ENCODE results near the gene CDH13.

DNA sequence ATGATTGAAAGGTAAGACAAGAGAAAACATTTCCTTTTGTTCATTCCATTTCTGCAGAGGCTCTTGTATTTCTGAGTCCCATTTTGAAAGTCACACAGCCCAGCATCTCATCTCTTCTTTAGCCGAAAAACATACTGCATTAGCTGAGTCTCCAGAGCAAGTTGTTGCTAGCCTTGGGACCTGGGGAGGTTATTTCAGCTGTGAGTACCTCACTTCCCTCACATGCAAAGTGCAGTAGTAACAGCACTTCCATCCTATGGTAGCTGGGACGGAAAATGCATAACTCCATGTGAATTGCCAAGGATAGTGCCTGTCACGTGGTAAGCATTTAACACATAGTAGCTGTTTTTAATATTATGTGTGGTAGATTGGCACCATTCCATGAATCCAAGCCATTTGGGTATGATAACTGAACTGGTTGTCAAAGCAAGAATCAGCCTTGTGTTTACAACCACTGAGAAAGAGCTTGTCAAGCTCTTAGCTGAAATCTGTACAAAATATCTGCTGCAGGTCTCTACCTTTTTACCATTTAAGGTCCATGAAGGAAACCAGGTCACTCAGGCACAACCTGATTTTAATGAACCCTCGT, 345.7 kb downstream of the CDH13 start:
- TF ChIP-seq, protein P1, sequence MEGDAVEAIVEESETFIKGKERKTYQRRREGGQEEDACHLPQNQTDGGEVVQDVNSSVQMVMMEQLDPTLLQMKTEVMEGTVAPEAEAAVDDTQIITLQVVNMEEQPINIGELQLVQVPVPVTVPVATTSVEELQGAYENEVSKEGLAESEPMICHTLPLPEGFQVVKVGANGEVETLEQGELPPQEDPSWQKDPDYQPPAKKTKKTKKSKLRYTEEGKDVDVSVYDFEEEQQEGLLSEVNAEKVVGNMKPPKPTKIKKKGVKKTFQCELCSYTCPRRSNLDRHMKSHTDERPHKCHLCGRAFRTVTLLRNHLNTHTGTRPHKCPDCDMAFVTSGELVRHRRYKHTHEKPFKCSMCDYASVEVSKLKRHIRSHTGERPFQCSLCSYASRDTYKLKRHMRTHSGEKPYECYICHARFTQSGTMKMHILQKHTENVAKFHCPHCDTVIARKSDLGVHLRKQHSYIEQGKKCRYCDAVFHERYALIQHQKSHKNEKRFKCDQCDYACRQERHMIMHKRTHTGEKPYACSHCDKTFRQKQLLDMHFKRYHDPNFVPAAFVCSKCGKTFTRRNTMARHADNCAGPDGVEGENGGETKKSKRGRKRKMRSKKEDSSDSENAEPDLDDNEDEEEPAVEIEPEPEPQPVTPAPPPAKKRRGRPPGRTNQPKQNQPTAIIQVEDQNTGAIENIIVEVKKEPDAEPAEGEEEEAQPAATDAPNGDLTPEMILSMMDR (IDR thresholded peaks at IDR 0.05), result no peak
- TF ChIP-seq POLR2A (IDR thresholded peaks at IDR 0.05; ENCODE audit: low read depth) (no peak), POLR2AphosphoS5 (IDR thresholded peaks at IDR 0.05) (no peak)

Measured in esophagus muscularis mucosa (tissue), 3 donors.